Smooth muscle cell (in vitro differentiated cells): ENCODE measurements around the gene BPIFB2. TPM values are rescaled to one million over a fixed set of nuclear protein-coding genes. Genes with fewer than 3 reads are reported as not detected.

Experiments
- DNase-seq: peaks from one replicate; lab custom pipeline; 2025; ENCODE audit not compliant: unreplicated experiment; lab: John Stamatoyannopoulos, UW
- H2AFZ ChIP-seq: fragments of 200-600 bp; sonication (generic); 2 replicates; pipeline ENCODE4 v1.6.0; 2016; ENCODE audit warnings: antibody characterized with exemption, low read depth, mild to moderate bottlenecking
- H3F3A ChIP-seq: fragments of 200-600 bp; sonication (generic); 2 replicates; pipeline ENCODE4 v1.6.0; 2017; ENCODE audit warnings: antibody characterized with exemption, low read depth
- H3K27ac ChIP-seq: fragments of 200-600 bp; sonication (generic); 2 replicates; pipeline ENCODE4 v1.5.1; 2016; ENCODE audit warnings: low read depth, mild to moderate bottlenecking
- H3K27me3 ChIP-seq: fragments of 200-600 bp; sonication (generic); 2 replicates; pipeline ENCODE4 v1.6.1; 2016; ENCODE audit warnings: low read depth, mild to moderate bottlenecking
- H3K36me3 ChIP-seq: fragments of 200-600 bp; sonication (generic); 2 replicates; pipeline ENCODE4 v1.5.1; 2016; ENCODE audit warnings: low read depth
- H3K4me1 ChIP-seq: fragments of 200-600 bp; sonication (generic); 2 replicates; pipeline ENCODE4 v1.5.1; 2016; ENCODE audit warnings: low read depth
- H3K4me2 ChIP-seq: fragments of 200-600 bp; sonication (generic); 2 replicates; pipeline ENCODE4 v1.6.0; 2016; ENCODE audit warnings: mild to moderate bottlenecking
- H3K4me3 ChIP-seq: fragments of 200-600 bp; sonication (generic); 2 replicates; pipeline ENCODE4 v1.5.1; 2016; ENCODE audit warnings: mild to moderate bottlenecking
- H3K79me2 ChIP-seq: fragments of 200-600 bp; sonication (generic); 2 replicates; pipeline ENCODE4 v1.6.0; 2016; ENCODE audit warnings: low read depth, mild to moderate bottlenecking
- H3K9ac ChIP-seq: fragments of 200-600 bp; sonication (generic); 2 replicates; pipeline ENCODE4 v1.6.0; 2016; ENCODE audit warnings: low read depth
- H3K9me3 ChIP-seq: fragments of 200-600 bp; sonication (generic); replicated peaks from 2 replicates; pipeline ENCODE4 v1.5.1; 2016; ENCODE audit warnings: low read depth
- H4K20me1 ChIP-seq: fragments of 200-600 bp; sonication (generic); 2 replicates; pipeline ENCODE4 v1.6.0; 2016; ENCODE audit warnings: low read depth
- CTCF ChIP-seq: fragments of 200-600 bp; sonication (generic); IDR thresholded peaks from 2 replicates; pipeline ENCODE4 v1.5.1; 2017; ENCODE audit warnings: borderline replicate concordance, mild to moderate bottlenecking, antibody characterized with exemption; ENCODE audit not compliant: insufficient read depth, poor library complexity, severe bottlenecking
- WGBS: methylation state at CpG from one replicate; pipeline ENCODE4 v1.1.7; 2016; ENCODE audit warnings: low lambda C conversion rate; 5-methylcytosine and 5-hydroxymethylcytosine counted together
- polyA plus RNA-seq: library from polyadenylated mRNA; unstranded; fragments of >200 nt; fragmentation: Nextera tagmentation; extraction: Ambion mirVana; gene quantifications from 2 replicates; pipeline ENCODE4 v1.2.1, GENCODE V29; 2016
- total RNA-seq: library from RNA; depleted of rRNA; stranded (reverse); fragments of >200 nt; gene quantifications from 2 replicates; pipeline ENCODE4 v1.2.3, GENCODE V29; 2014

Gene BPIFB2
- total and polyA plus RNA-seq, 2 experiments from 2014 or later, result not detected

GRCh38 chr20:33030076-33030475, 22.6 kb downstream of the BPIFB2 start:
- Histone ChIP-seq H3K27ac (no peak overlapping the region), H3F3A (no peaks in the 10 kb centered on the region), H3K79me2 (no peaks in the 10 kb centered on the region), H3K27me3 (peaks cover 41% of the 10 kb centered on the region), H3K9me3 (no peaks in the 10 kb centered on the region), H4K20me1 (no peaks in the 10 kb centered on the region), H3K9ac (no peak overlapping the region), H2AFZ (no peak overlapping the region), H3K4me1 (no peaks in the 10 kb centered on the region), H3K4me2 (no peak overlapping the region), H3K4me3 (no peak overlapping the region), H3K36me3 (no peaks in the 10 kb centered on the region)
- WGBS, result 89% methylated on average over 9 of the region's 9 CpGs
- no peak for DNase-seq
- TF ChIP-seq CTCF, result no peak

- Histone ChIP-seq H3F3A (no peaks in the 10 kb centered on the region), H4K20me1 (no peaks in the 10 kb centered on the region), H3K9me3 (no peaks in the 10 kb centered on the region), H3K36me3 (no peaks in the 10 kb centered on the region), H3K27ac (no peak overlapping the region), H3K27me3 (peaks cover 41% of the 10 kb centered on the region), H3K79me2 (no peaks in the 10 kb centered on the region), H3K9ac (no peak overlapping the region), H3K4me3 (no peak overlapping the region), H3K4me1 (no peaks in the 10 kb centered on the region), H3K4me2 (no peak overlapping the region), H2AFZ (no peak overlapping the region)
- no peak for DNase-seq
- WGBS, result 89% methylated on average over 6 of the region's 6 CpGs
- no peak for TF ChIP-seq CTCF
Measured at GRCh38 chr20:33030569-33030968, 23.1 kb downstream of the BPIFB2 start.

- H3K27me3 ChIP-seq, result peaks cover 32% of the 10 kb centered on the region
- no peaks in the 10 kb centered on the region for H4K20me1 ChIP-seq
- no peaks in the 10 kb centered on the region for H3K36me3 ChIP-seq
- 92% methylated on average over 10 of the region's 10 CpGs for WGBS
- no peak within 1 kb of the TSS for H3K4me3 ChIP-seq
- H3K4me1 ChIP-seq, result no peaks in the 10 kb centered on the region
- H3K4me2 ChIP-seq, result no peak within 1 kb of the TSS
- no peak within 1 kb of the TSS for H3K9ac ChIP-seq
- H3F3A ChIP-seq, result no peaks in the 10 kb centered on the region
- no peak within 1 kb of the TSS for H3K27ac ChIP-seq
- DNase-seq, result no peak
- no peak within 1 kb of the TSS for H2AFZ ChIP-seq
- no peaks in the 10 kb centered on the region for H3K9me3 ChIP-seq
- TF ChIP-seq CTCF, result no peak
- no peaks in the 10 kb centered on the region for H3K79me2 ChIP-seq
Measured at GRCh38 chr20:33031531-33031930, 24.0 kb downstream of the BPIFB2 start, which contains the start of gene BPIFB6. Gene BPIFB6 (plus strand): TSS chr20:33031648. CDS start chr20:33031648, 0 bp downstream.

- H2AFZ ChIP-seq, result no peak overlapping the region
- H3K9ac ChIP-seq, result no peak overlapping the region
- H3K79me2 ChIP-seq, result no peaks in the 10 kb centered on the region
- 77% methylated on average over 6 of the region's 6 CpGs for WGBS
- H3K36me3 ChIP-seq, result no peaks in the 10 kb centered on the region
- peaks cover 38% of the 10 kb centered on the region for H3K27me3 ChIP-seq
- no peaks in the 10 kb centered on the region for H3F3A ChIP-seq
- H3K4me2 ChIP-seq, result no peak overlapping the region
- no peak for TF ChIP-seq CTCF
- no peaks in the 10 kb centered on the region for H3K9me3 ChIP-seq
- no peaks in the 10 kb centered on the region for H4K20me1 ChIP-seq
- no peak overlapping the region for H3K27ac ChIP-seq
- H3K4me1 ChIP-seq, result no peaks in the 10 kb centered on the region
- DNase-seq, result no peak
- no peak overlapping the region for H3K4me3 ChIP-seq
Measured at GRCh38 chr20:33032555-33032954, 25.1 kb downstream of the BPIFB2 start.
